DND-41 (cell line): ENCODE results near the gene MVB12B.

Experiments
- CTCF ChIP-seq: IDR thresholded peaks from 2 replicates; pipeline ENCODE4 v1.5.1; 2012; ENCODE audit warnings: borderline replicate concordance, low read length, moderate library complexity, mild to moderate bottlenecking; ENCODE audit not compliant: poor library complexity, severe bottlenecking; ENCODE audit errors: extremely low read depth
- EZH2 ChIP-seq: IDR thresholded peaks from 3 replicates; pipeline ENCODE4 v1.6.1; 2012; ENCODE audit warnings: borderline replicate concordance, low read depth, mild to moderate bottlenecking, moderate library complexity, low read length, inconsistent platforms; ENCODE audit not compliant: severe bottlenecking

GRCh38 chr9:126528915-126529314 lies 202.3 kb downstream of the MVB12B start:
- TF ChIP-seq CTCF (no peak), EZH2 (no peak)
